IMR-90 (cell line): ENCODE data around the gene GRIK3. TPM values are rescaled to one million over a fixed set of nuclear protein-coding genes. Genes with fewer than 3 reads are reported as not detected.

Source experiments
- ATAC-seq: fragments of 200-7000 bp; cut with Tn5 transposase; 2 replicates; pipeline ENCODE4 v1.9.1; 2020; ENCODE audit warnings: low read depth, mild to moderate bottlenecking, moderate library complexity
- BruUV-seq: library from RNA; stranded (reverse); fragments of 400-500 nt; replicated peaks from 2 replicates; lab custom pipeline; 2021; lab: Mats Ljungman, UMichigan
- CTCF ChIA-PET: fragments of 300-600 bp; formaldehyde crosslinking; extraction: SDS; loops from one replicate; lab custom pipeline; 2021; ENCODE audit warnings: antibody characterized with exemption; lab: Yijun Ruan, JAX
- POLR2A ChIA-PET: fragments of 300-600 bp; sonication (Branson Sonifier 250); formaldehyde crosslinking; loops from one replicate; lab custom pipeline; 2022; ENCODE audit warnings: antibody characterized with exemption; ENCODE audit not compliant: unreplicated experiment; lab: Charles Lee
- DNase-seq: peaks from one replicate; pipeline ENCODE4 v3.0.0; 2013
- H2AFZ ChIP-seq: replicated peaks from 2 replicates; pipeline ENCODE3; 2013; ENCODE audit warnings: low read length, mild to moderate bottlenecking; ENCODE audit not compliant: poor library complexity
- H2AK5ac ChIP-seq: 2 replicates; pipeline ENCODE4 v1.6.1; 2013; ENCODE audit warnings: low read depth, low read length, inconsistent platforms
- H2AK9ac ChIP-seq: replicated peaks from 2 replicates; pipeline ENCODE3; 2013; ENCODE audit warnings: mild to moderate bottlenecking, low read depth, low read length, moderate library complexity; ENCODE audit not compliant: poor library complexity
- H2BK120ac ChIP-seq: 2 replicates; pipeline ENCODE4 v1.6.1; 2013; ENCODE audit warnings: low read depth, low read length, inconsistent platforms
- H2BK15ac ChIP-seq: 3 replicates; pipeline ENCODE4 v1.6.1; 2013; ENCODE audit warnings: low read depth, low read length, inconsistent platforms
- H2BK20ac ChIP-seq: 2 replicates; pipeline ENCODE4 v1.6.1; 2013; ENCODE audit warnings: low read depth, mild to moderate bottlenecking, inconsistent platforms, low read length, moderate library complexity
- H2BK5ac ChIP-seq: 2 replicates; pipeline ENCODE4 v1.6.1; 2013; ENCODE audit warnings: mild to moderate bottlenecking, low read depth, low read length, inconsistent platforms; ENCODE audit not compliant: poor library complexity, severe bottlenecking
- H3K14ac ChIP-seq: replicated peaks from 2 replicates; pipeline ENCODE4 v1.6.1; 2013; ENCODE audit warnings: low read depth, low read length, inconsistent platforms
- H3K18ac ChIP-seq: 2 replicates; pipeline ENCODE4 v1.6.1; 2013; ENCODE audit warnings: low read depth, low read length, control low read depth
- H3K23ac ChIP-seq: 2 replicates; pipeline ENCODE4 v1.6.1; 2013; ENCODE audit warnings: low read depth, low read length, inconsistent platforms
- H3K27ac ChIP-seq: 2 replicates; pipeline ENCODE4 v1.5.1; 2013; ENCODE audit warnings: mild to moderate bottlenecking, control low read depth, low read length; ENCODE audit not compliant: insufficient read depth
- H3K27me3 ChIP-seq: 2 replicates; pipeline ENCODE4 v1.6.1; 2013; ENCODE audit warnings: low read length; ENCODE audit not compliant: control insufficient read depth, insufficient read depth
- H3K36me3 ChIP-seq: 2 replicates; pipeline ENCODE4 v1.6.1; 2013; ENCODE audit warnings: low read length, mixed read lengths; ENCODE audit not compliant: control insufficient read depth, insufficient read depth
- H3K4ac ChIP-seq: 2 replicates; pipeline ENCODE4 v1.6.1; 2013; ENCODE audit warnings: low read depth, low read length, inconsistent platforms
- H3K4me1 ChIP-seq: 2 replicates; pipeline ENCODE4 v1.6.1; 2013; ENCODE audit warnings: low read length, mixed read lengths; ENCODE audit not compliant: control insufficient read depth, insufficient read depth
- H3K4me2 ChIP-seq: 2 replicates; pipeline ENCODE4 v1.6.1; 2013; ENCODE audit warnings: low read depth, mild to moderate bottlenecking, control low read depth, low read length, moderate library complexity
- H3K4me3 ChIP-seq: 2 replicates; pipeline ENCODE4 v1.5.1; 2013; ENCODE audit warnings: low read depth, mild to moderate bottlenecking, control low read depth, low read length, moderate library complexity; ENCODE audit not compliant: insufficient read depth
- H3K56ac ChIP-seq: 2 replicates; pipeline ENCODE4 v1.6.1; 2013; ENCODE audit warnings: low read length, inconsistent platforms; ENCODE audit not compliant: insufficient read depth; ENCODE audit errors: extremely low read depth
- H3K79me1 ChIP-seq, 2 experiments: 2 replicates each; pipeline ENCODE4 v1.6.1; 2013; ENCODE audit warnings: low read length in 2 of 2, inconsistent platforms in 1 of 2, low read depth in 1 of 2
- H3K9ac ChIP-seq: 2 replicates; pipeline ENCODE4 v1.6.1; 2013; ENCODE audit warnings: low read depth, low read length, control low read depth
- H3K9me1 ChIP-seq: 2 replicates; pipeline ENCODE4 v1.6.1; 2013; ENCODE audit warnings: low read length, inconsistent platforms; ENCODE audit not compliant: insufficient read depth
- H3K9me3 ChIP-seq: 2 replicates; pipeline ENCODE4 v1.6.1; 2013; ENCODE audit warnings: low read length; ENCODE audit not compliant: control insufficient read depth, insufficient read depth
- H4K20me1 ChIP-seq: 2 replicates; pipeline ENCODE4 v1.6.1; 2013; ENCODE audit warnings: low read length, inconsistent platforms; ENCODE audit not compliant: insufficient read depth
- H4K5ac ChIP-seq: 2 replicates; pipeline ENCODE4 v1.6.1; 2013; ENCODE audit warnings: mild to moderate bottlenecking, low read depth, low read length, control low read depth
- H4K8ac ChIP-seq, 2 experiments: 2 replicates each; pipeline ENCODE4 v1.6.1; 2013; ENCODE audit warnings: low read depth in 2 of 2, low read length in 2 of 2, control low read depth in 1 of 2, inconsistent platforms in 1 of 2
- H4K91ac ChIP-seq: 2 replicates; pipeline ENCODE4 v1.6.1; 2013; ENCODE audit warnings: low read depth, low read length, inconsistent platforms; ENCODE audit not compliant: insufficient read depth
- BHLHE40 ChIP-seq: fragments of 150-350 bp; IDR thresholded peaks from 2 replicates; pipeline ENCODE4 v1.6.1; 2016; ENCODE audit warnings: mild to moderate bottlenecking, low read depth, low read length
- CEBPB ChIP-seq: IDR thresholded peaks from 2 replicates; pipeline ENCODE4 v1.6.1; 2012; ENCODE audit warnings: low read depth, low read length, improper control_type of control experiment
- CHD1 ChIP-seq: IDR thresholded peaks from 2 replicates; pipeline ENCODE4 v1.6.1; 2012; ENCODE audit warnings: low read depth, low read length, improper control_type of control experiment
- CTCF ChIP-seq: conservative IDR thresholded peaks from 2 replicates; pipeline ENCODE4 v1.5.1; 2012; ENCODE audit warnings: mild to moderate bottlenecking, low read depth, low read length, improper control_type of control experiment
- ELK1 ChIP-seq: fragments of 150-350 bp; IDR thresholded peaks from 2 replicates; pipeline ENCODE4 v1.6.1; 2016; ENCODE audit warnings: low read depth, mild to moderate bottlenecking, low read length, moderate library complexity, borderline replicate concordance
- FOS ChIP-seq: fragments of 150-350 bp; IDR thresholded peaks from 2 replicates; pipeline ENCODE4 v1.6.1; 2016; ENCODE audit warnings: low read depth, low read length
- MAFK ChIP-seq: IDR thresholded peaks from 2 replicates; pipeline ENCODE4 v1.6.1; 2012; ENCODE audit warnings: low read depth, low read length, improper control_type of control experiment
- MAZ ChIP-seq: IDR thresholded peaks from 2 replicates; pipeline ENCODE4 v1.6.1; 2012; ENCODE audit warnings: low read depth, mild to moderate bottlenecking, low read length, improper control_type of control experiment, moderate library complexity, borderline replicate concordance
- MXI1 ChIP-seq: IDR thresholded peaks from 2 replicates; pipeline ENCODE4 v1.6.1; 2012; ENCODE audit warnings: low read depth, mild to moderate bottlenecking, low read length, moderate library complexity, borderline replicate concordance
- NFE2L2 ChIP-seq: fragments of 150-350 bp; IDR thresholded peaks from 2 replicates; pipeline ENCODE4 v1.6.1; 2016; ENCODE audit warnings: low read depth, mild to moderate bottlenecking, low read length
- POLR2A ChIP-seq: IDR thresholded peaks from 2 replicates; pipeline ENCODE4 v1.6.1; 2012; ENCODE audit warnings: mild to moderate bottlenecking, low read depth, low read length
- RAD21 ChIP-seq: IDR thresholded peaks from 2 replicates; pipeline ENCODE4 v1.6.1; 2012; ENCODE audit warnings: low read length, improper control_type of control experiment
- RCOR1 ChIP-seq: IDR thresholded peaks from 2 replicates; pipeline ENCODE4 v1.6.1; 2012; ENCODE audit warnings: mild to moderate bottlenecking, low read length, improper control_type of control experiment; ENCODE audit not compliant: insufficient replicate concordance
- RFX5 ChIP-seq: IDR thresholded peaks from 2 replicates; pipeline ENCODE4 v1.8.0; 2012; ENCODE audit warnings: low read depth, mild to moderate bottlenecking, low read length, moderate library complexity
- SMC3 ChIP-seq: fragments of 150-350 bp; IDR thresholded peaks from 2 replicates; pipeline ENCODE4 v1.6.1; 2016; ENCODE audit warnings: low read depth, mild to moderate bottlenecking, antibody characterized with exemption, low read length, moderate library complexity
- WGBS, 2 experiments: methylation state at CpG; one replicate each; pipeline versions ENCODE4 v1.1.5 to v1.1.7; 2013; ENCODE audit warnings: missing lambda C conversion rate in 2 of 2; ENCODE audit not compliant: insufficient read length in 1 of 2; ENCODE audit errors: extremely low coverage in 2 of 2; 5-methylcytosine and 5-hydroxymethylcytosine counted together
- dilution Hi-C: fragments of 300-500 bp; cut with HindIII; formaldehyde crosslinking; loops from one replicate; pipeline ENCODE4 v1.14.3; 2018; ENCODE audit warnings: low sequenced_read_pairs; ENCODE audit not compliant: unreplicated experiment
- in situ Hi-C: fragments of 300-500 bp; cut with MboI; formaldehyde crosslinking; loops from 3 replicates; pipeline ENCODE4 v1.14.3; 2019; ENCODE audit warnings: low sequenced_read_pairs, inconsistent platforms, mixed read lengths
- intact Hi-C: fragments of 100-400 bp; cut with micrococcal nuclease; formaldehyde crosslinking; loops from 2 replicates; pipeline ENCODE4 v1.10.0; 2022
- polyA plus RNA-seq, 3 experiments: library from polyadenylated mRNA; depleted of rRNA; stranded (reverse); fragments of >200 nt; gene quantifications; 2 replicates each; pipeline ENCODE4 v1.2.3, GENCODE V29; 2012; ENCODE audit warnings: low replicate concordance in 1 of 3
- total RNA-seq: library from RNA; depleted of rRNA; stranded (reverse); fragments of >200 nt; gene quantifications from 2 replicates; pipeline ENCODE4 v1.2.3, GENCODE V29; 2012
- TF ChIP-seq, protein P1 (sequence below): fragments of 150-350 bp; IDR thresholded peaks from 2 replicates; pipeline ENCODE4 v1.6.1; 2017; ENCODE audit warnings: mild to moderate bottlenecking, antibody characterized with exemption, low read length, low read depth

Gene GRIK3
- total and polyA plus RNA-seq, 2 of the 4 experiments (the other 2 are of a cell fraction) = not detected

- Histone ChIP-seq H2BK120ac (no peak overlapping the region), H3K4me2 (no peak overlapping the region), H2BK20ac (no peak overlapping the region), H4K8ac (no peak overlapping the region), H3K4me3 (no peak overlapping the region), H3K9me3 (no peaks in the 10 kb centered on the region), H3K14ac (no peak overlapping the region), H4K5ac (no peak overlapping the region), H3K36me3 (no peaks in the 10 kb centered on the region), H4K20me1 (no peaks in the 10 kb centered on the region), H3K23ac (no peak overlapping the region), H3K4ac (no peak overlapping the region), H3K56ac (no peak overlapping the region), H3K79me1 (no peaks in the 10 kb centered on the region), H3K4me1 (no peaks in the 10 kb centered on the region), H3K27me3 (no peaks in the 10 kb centered on the region), H2BK5ac (no peak overlapping the region), H3K9ac (no peak overlapping the region), H2AK5ac (no peak overlapping the region), H3K9me1 (no peaks in the 10 kb centered on the region), H2BK15ac (no peak overlapping the region), H3K18ac (no peak overlapping the region), H2AK9ac (no peak overlapping the region), H4K91ac (no peak overlapping the region), H3K27ac (no peak overlapping the region), H2AFZ (no peak overlapping the region)
- ATAC-seq (no peak), DNase-seq (no peak)
- ChIA-PET CTCF (no interaction called here), POLR2A (no interaction called here)
- intact Hi-C loops = no loop called here
- WGBS, 2 experiments = 19% methylated on average over 3 of the region's 13 CpGs; no CpG with 5 or more reads in 1 of the 2 experiments
- BruUV-seq = no TSS peak
- in situ Hi-C loops = no loop called here
- no peak for TF ChIP-seq POLR2A
- TF ChIP-seq BHLHE40 = no peak
- TF ChIP-seq MAZ = no peak
- TF ChIP-seq CHD1 = no peak
- no peak for TF ChIP-seq RAD21
- no peak for TF ChIP-seq CTCF
- no peak for TF ChIP-seq RCOR1
- TF ChIP-seq MXI1 = no peak
- TF ChIP-seq CEBPB = no peak
- no peak for TF ChIP-seq SMC3
- TF ChIP-seq FOS = no peak
- TF ChIP-seq RFX5 = no peak
- TF ChIP-seq, protein P1, sequence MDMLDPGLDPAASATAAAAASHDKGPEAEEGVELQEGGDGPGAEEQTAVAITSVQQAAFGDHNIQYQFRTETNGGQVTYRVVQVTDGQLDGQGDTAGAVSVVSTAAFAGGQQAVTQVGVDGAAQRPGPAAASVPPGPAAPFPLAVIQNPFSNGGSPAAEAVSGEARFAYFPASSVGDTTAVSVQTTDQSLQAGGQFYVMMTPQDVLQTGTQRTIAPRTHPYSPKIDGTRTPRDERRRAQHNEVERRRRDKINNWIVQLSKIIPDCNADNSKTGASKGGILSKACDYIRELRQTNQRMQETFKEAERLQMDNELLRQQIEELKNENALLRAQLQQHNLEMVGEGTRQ = no peak
- no peak for TF ChIP-seq NFE2L2
- TF ChIP-seq MAFK = no peak
- TF ChIP-seq ELK1 = no peak
- dilution Hi-C loops = no loop called here
Observed at GRCh38 chr1:36982709-36983108, 51.6 kb downstream of the GRIK3 start.
